IPS-20b (cell line): ENCODE data around the gene SLK.

ENCODE experiments used
- H3K27ac ChIP-seq: one replicate; pipeline ENCODE4 v1.5.1; 2013; ENCODE audit warnings: low read length
- H3K27me3 ChIP-seq: 2 replicates; pipeline ENCODE4 v1.6.1; 2013; ENCODE audit warnings: mild to moderate bottlenecking, low read length, inconsistent platforms; ENCODE audit not compliant: insufficient read depth
- H3K36me3 ChIP-seq: 2 replicates; pipeline ENCODE4 v1.6.1; 2013; ENCODE audit warnings: low read depth, mild to moderate bottlenecking, inconsistent platforms, low read length, moderate library complexity; ENCODE audit not compliant: insufficient read depth
- H3K4me1 ChIP-seq: 2 replicates; pipeline ENCODE4 v1.6.1; 2013; ENCODE audit warnings: mild to moderate bottlenecking, control low read depth, inconsistent platforms, low read length, moderate library complexity; ENCODE audit not compliant: insufficient read depth
- H3K4me3 ChIP-seq: 2 replicates; pipeline ENCODE4 v1.5.1; 2013; ENCODE audit warnings: mild to moderate bottlenecking, low read length, inconsistent platforms
- H3K9ac ChIP-seq: 2 replicates; pipeline ENCODE4 v1.6.1; 2013; ENCODE audit warnings: low read depth, mild to moderate bottlenecking, inconsistent platforms, low read length, moderate library complexity
- H3K9me3 ChIP-seq: 2 replicates; pipeline ENCODE4 v1.6.1; 2013; ENCODE audit warnings: mild to moderate bottlenecking, low read depth, low read length, inconsistent platforms; ENCODE audit not compliant: insufficient read depth

SLK gene

DNA sequence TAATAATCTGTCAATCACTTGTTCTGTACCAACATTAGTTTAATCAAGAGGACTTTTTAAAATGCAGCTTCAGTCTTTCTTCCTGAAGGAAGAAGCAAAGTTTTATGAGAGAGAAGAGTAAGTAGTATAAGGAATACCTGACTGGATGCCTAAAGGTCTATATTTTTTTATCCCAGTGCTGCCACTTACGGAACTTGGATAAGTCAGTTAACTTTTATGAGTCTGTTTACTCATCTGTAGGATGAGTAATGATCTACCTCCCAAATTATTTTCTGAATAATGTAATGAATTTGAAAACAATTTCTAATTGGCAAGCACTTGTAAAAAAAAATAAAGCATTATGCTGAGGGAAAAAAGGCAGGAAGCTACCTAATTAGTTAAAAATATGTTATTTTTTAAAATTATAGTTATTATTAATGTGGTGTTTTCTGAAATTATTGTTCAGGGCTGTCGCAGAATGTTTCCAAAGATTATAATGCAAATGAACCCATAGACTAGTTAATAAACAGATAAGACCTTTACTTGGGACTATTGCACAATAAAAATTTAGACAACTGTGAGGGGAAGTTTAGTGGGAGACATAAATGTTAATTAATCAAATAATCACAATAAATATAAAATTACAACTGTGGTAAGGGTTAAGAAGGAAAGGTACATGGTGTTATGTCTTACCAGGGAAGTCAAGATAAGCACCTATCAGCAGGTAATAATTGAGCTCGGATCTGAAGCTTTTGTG is 24.6 kb downstream of the SLK start:
- H3K4me1 ChIP-seq = no peaks in the 10 kb centered on the region
- no peak overlapping the region for H3K9ac ChIP-seq
- peaks cover 5% of the 10 kb centered on the region for H3K36me3 ChIP-seq
- H3K27ac ChIP-seq = no peak overlapping the region
- H3K4me3 ChIP-seq = no peak overlapping the region
- H3K9me3 ChIP-seq = no peaks in the 10 kb centered on the region
- H3K27me3 ChIP-seq = no peaks in the 10 kb centered on the region

GRCh38 chr10:103995134-103995533 is 28.2 kb downstream of the SLK start:
- no peak overlapping the region for H3K27ac ChIP-seq
- no peaks in the 10 kb centered on the region; the same call in 1 of the 2 replicates for H3K4me1 ChIP-seq
- H3K36me3 ChIP-seq = peaks cover 14% of the 10 kb centered on the region
- no peaks in the 10 kb centered on the region for H3K9me3 ChIP-seq
- no peaks in the 10 kb centered on the region for H3K27me3 ChIP-seq
- no peak overlapping the region for H3K9ac ChIP-seq
- H3K4me3 ChIP-seq = no peak overlapping the region

DNA sequence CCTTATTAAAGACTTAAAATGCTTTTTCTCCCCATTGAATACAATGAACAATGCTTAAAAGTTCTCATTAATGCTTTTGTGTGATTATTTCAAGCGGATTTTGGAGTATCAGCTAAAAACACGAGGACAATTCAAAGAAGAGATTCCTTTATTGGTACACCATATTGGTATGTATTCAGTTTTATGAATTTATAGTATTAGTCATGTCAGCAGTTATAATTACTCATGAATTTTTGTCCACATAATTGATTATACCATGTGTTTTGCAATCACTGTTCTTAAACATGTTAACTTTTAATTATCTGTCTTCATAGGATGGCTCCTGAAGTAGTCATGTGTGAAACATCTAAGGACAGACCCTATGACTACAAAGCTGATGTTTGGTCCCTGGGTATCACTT is 31.9 kb downstream of the SLK start:
- Histone ChIP-seq H3K9me3 (no peaks in the 10 kb centered on the region), H3K27me3 (no peaks in the 10 kb centered on the region), H3K9ac (no peak overlapping the region), H3K27ac (no peak overlapping the region), H3K36me3 (peaks cover 35% of the 10 kb centered on the region), H3K4me3 (no peak overlapping the region), H3K4me1 (no peaks in the 10 kb centered on the region; the same call in 1 of the 2 replicates)

DNA sequence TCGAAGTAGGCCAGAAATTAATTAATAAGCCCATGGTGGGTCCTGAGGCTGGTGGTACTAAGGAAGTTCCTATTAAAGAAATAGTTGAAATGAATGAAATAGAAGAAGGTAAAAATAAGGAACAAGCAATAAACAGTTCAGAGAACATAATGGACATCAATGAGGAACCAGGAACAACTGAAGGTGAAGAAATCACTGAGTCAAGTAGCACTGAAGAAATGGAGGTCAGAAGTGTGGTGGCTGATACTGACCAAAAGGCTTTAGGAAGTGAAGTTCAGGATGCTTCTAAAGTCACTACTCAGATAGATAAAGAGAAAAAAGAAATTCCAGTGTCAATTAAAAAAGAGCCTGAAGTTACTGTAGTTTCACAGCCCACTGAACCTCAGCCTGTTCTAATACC is 36.0 kb downstream of the SLK start:
- H3K36me3 ChIP-seq = peaks cover 37% of the 10 kb centered on the region
- no peaks in the 10 kb centered on the region; the same call in 1 of the 2 replicates for H3K4me1 ChIP-seq
- no peaks in the 10 kb centered on the region for H3K9me3 ChIP-seq
- no peak overlapping the region for H3K9ac ChIP-seq
- H3K4me3 ChIP-seq = no peak overlapping the region
- H3K27ac ChIP-seq = no peak overlapping the region
- no peaks in the 10 kb centered on the region for H3K27me3 ChIP-seq

GRCh38 chr10:104005172-104005863 is 38.4 kb downstream of the SLK start:
- Histone ChIP-seq H3K27me3 (no peaks in the 10 kb centered on the region), H3K4me1 (peaks cover under 1% of the 10 kb centered on the region; the same call in 1 of the 2 replicates), H3K27ac (no peak overlapping the region), H3K9ac (no peak overlapping the region), H3K36me3 (peaks cover 28% of the 10 kb centered on the region), H3K4me3 (no peak overlapping the region), H3K9me3 (no peaks in the 10 kb centered on the region)

GRCh38 chr10:104011904-104012303 is 45.0 kb downstream of the SLK start:
- Histone ChIP-seq H3K4me1 (peaks cover 7% of the 10 kb centered on the region; the same call in 1 of the 2 replicates), H3K27me3 (no peaks in the 10 kb centered on the region), H3K27ac (no peak overlapping the region), H3K36me3 (no peaks in the 10 kb centered on the region), H3K4me3 (no peak overlapping the region), H3K9me3 (no peaks in the 10 kb centered on the region), H3K9ac (no peak overlapping the region)

DNA sequence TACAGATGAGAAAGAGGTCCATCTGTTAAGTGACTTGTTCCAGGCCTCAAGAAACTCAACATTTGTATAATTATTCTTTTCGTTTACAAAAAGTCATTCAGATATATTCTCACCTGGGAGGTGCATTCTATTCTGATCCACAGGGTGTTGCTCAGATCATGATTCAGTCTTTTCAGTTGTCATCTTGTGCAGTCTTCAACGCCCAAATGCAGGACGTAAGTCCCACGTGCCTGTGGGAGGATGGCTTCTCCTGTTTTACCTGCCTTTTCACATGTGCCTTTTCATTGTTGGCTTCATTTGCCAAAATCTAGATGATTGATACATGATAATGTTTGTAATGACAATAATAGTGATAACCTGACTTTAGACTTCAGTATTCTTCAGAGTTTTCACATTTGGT is 46.5 kb downstream of the SLK start:
- H3K4me1 ChIP-seq = peaks cover 8% of the 10 kb centered on the region; the same call in 1 of the 2 replicates
- no peak overlapping the region for H3K9ac ChIP-seq
- H3K9me3 ChIP-seq = no peaks in the 10 kb centered on the region
- no peak overlapping the region for H3K27ac ChIP-seq
- H3K36me3 ChIP-seq = no peaks in the 10 kb centered on the region
- H3K27me3 ChIP-seq = no peaks in the 10 kb centered on the region
- H3K4me3 ChIP-seq = no peak overlapping the region

DNA sequence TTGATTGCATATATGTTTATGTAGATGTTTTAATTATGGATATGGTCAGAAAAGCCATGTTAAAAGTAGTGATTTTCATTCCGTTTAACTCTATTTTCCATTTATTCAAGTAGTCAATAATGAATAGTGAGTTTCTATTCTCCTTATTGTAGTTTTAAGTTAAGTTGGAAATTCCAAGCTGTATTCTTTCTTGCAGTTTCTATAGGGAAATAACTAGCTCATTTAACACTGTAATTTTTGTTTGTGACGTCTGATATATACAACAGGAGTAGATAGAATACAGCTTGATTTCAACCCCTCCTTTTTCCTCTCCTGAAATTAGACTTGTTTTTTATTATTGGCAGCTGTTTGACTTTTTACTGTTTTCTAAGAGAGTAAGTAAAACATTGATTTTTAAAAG is 47.2 kb downstream of the SLK start:
- Histone ChIP-seq H3K9me3 (no peaks in the 10 kb centered on the region), H3K4me1 (peaks cover 8% of the 10 kb centered on the region; the same call in 1 of the 2 replicates), H3K27me3 (no peaks in the 10 kb centered on the region), H3K9ac (no peak overlapping the region), H3K4me3 (no peak overlapping the region), H3K36me3 (peaks cover 6% of the 10 kb centered on the region), H3K27ac (no peak overlapping the region)

DNA sequence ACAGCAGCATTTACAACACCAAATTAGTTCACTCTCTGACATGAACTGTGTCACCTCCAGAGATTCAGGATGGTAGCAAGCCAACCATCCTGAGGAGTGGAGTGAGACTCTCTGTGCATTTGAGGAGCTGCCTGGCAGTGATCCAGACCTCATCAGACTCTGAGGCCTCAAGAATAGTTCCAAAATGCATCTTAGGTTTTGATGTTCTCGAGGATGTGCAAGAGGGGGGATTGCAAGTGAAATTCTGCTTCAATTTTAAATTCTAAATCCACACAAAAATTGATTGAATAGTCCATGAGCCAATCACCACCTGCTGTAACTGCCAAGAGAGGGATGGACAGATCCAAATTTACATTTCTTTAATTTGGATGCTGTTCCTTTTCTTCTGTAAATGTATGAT is 49.7 kb downstream of the SLK start:
- no peak overlapping the region for H3K9ac ChIP-seq
- no peak overlapping the region for H3K4me3 ChIP-seq
- peaks cover 5% of the 10 kb centered on the region; the same call in 1 of the 2 replicates for H3K4me1 ChIP-seq
- no peaks in the 10 kb centered on the region for H3K9me3 ChIP-seq
- H3K27me3 ChIP-seq = no peaks in the 10 kb centered on the region
- H3K36me3 ChIP-seq = peaks cover 30% of the 10 kb centered on the region
- no peak overlapping the region for H3K27ac ChIP-seq

- H3K9ac ChIP-seq = no peak overlapping the region
- H3K4me1 ChIP-seq = peaks cover 5% of the 10 kb centered on the region; the same call in 1 of the 2 replicates
- peaks cover 43% of the 10 kb centered on the region for H3K36me3 ChIP-seq
- no peak overlapping the region for H3K27ac ChIP-seq
- H3K9me3 ChIP-seq = no peaks in the 10 kb centered on the region
- H3K4me3 ChIP-seq = no peak overlapping the region
- no peaks in the 10 kb centered on the region for H3K27me3 ChIP-seq
These were observed 51.5 kb downstream of the SLK start for GRCh38 chr10:104018471-104018870.

DNA sequence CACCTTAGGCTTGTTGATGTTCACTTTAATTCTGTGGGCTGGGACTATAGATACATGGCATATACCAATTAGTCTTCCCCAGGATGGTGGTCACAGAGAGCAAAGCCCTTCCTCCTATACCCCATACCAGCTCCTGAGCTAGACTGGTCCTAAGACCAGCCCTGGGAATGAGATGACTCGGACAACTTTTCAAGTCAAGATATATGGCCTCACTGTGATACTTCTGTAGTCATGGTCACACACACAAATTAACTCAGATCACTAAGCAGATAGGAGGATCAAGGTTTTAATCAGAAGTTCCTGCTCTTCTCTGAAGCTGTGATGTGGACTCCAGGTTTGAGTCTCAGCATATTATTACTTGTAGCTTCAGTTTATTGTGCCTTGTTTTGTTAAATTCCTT is 53.1 kb downstream of the SLK start:
- H3K9me3 ChIP-seq = no peaks in the 10 kb centered on the region
- H3K4me3 ChIP-seq = no peak overlapping the region
- H3K4me1 ChIP-seq = peaks cover 5% of the 10 kb centered on the region; the same call in 1 of the 2 replicates
- H3K27me3 ChIP-seq = no peaks in the 10 kb centered on the region
- H3K36me3 ChIP-seq = peaks cover 58% of the 10 kb centered on the region
- no peak overlapping the region for H3K9ac ChIP-seq
- H3K27ac ChIP-seq = no peak overlapping the region

DNA sequence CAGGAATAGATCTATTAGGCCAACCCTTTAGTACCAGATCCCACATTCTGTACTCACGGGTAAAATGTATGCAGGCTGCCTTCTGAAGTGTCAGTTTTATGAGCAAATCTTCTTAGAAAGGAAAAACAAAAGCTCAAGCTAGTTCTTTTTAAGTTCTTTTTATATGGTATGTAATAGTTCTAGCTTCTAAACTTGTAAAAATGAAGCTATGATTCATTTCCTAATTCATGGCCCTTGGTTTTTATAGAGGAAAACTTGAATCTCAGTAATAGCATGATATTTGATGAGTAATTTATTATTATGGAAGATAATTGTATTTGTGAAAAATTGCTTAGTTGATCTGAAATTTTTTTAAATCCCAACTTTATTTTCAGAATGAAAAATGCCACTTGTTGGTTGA is 54.3 kb downstream of the SLK start:
- H3K9me3 ChIP-seq = no peaks in the 10 kb centered on the region
- H3K4me1 ChIP-seq = peaks cover 5% of the 10 kb centered on the region; the same call in 1 of the 2 replicates
- peaks cover 69% of the 10 kb centered on the region for H3K36me3 ChIP-seq
- H3K27ac ChIP-seq = no peak overlapping the region
- no peak overlapping the region for H3K4me3 ChIP-seq
- no peaks in the 10 kb centered on the region for H3K27me3 ChIP-seq
- no peak overlapping the region for H3K9ac ChIP-seq
